Cardiac fibroblast (primary cell): Measurements from ENCODE around the gene SIGLEC5.

Experiments used
- DNase-seq, 2 donors: peaks; one replicate each; pipeline versions ENCODE4 v3.0.0 to v3.0.0-alpha.2; 2010; ENCODE audit warnings: low read depth in 2 of 2
- H3K4me3 ChIP-seq, 2 donors: replicated peaks in 1 of 2; 1 replicate in 1 of 2; 2 replicates in 1 of 2; pipeline ENCODE4 v1.5.1; 2011; ENCODE audit warnings: low read depth in 2 of 2, low read length in 2 of 2, mild to moderate bottlenecking in 2 of 2, moderate library complexity in 1 of 2
- TF ChIP-seq, protein P1 (sequence below): IDR thresholded peaks from one replicate; pipeline ENCODE4 v1.5.1; 2011; ENCODE audit warnings: low read depth, mild to moderate bottlenecking, low read length, inconsistent platforms

The SIGLEC5 gene

DNA sequence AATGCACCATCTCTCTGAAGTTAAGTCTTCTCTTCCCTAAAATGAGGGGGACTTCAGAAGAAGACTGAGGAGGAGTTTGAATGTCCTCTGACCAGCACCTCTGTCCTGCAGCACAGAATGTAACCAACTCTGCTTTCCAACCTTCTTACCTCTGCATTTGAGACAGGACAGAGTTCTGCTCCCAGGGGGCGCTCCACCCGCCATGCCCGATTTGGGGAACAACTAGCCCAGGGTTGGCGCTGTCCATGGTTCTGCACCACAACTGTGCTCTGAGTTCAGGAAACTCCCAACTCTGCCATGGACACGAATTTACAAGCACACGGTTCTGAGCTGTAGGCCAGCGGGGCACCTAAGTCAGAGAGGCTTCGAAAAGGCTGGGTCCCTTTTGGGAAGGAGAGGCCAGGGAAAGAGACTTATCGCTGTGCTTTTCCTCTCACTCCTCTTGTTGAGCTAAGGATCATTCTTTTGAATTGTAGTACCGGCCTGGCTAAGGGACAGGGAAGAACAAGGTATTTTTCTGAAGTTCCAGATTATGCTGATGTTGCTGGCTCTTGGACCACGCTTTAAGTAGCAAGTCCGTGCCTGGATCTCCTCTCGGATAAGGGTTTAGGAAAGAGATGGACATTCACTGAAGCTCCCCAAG is 22.2 kb downstream of the SIGLEC5 start:
- TF ChIP-seq, protein P1, sequence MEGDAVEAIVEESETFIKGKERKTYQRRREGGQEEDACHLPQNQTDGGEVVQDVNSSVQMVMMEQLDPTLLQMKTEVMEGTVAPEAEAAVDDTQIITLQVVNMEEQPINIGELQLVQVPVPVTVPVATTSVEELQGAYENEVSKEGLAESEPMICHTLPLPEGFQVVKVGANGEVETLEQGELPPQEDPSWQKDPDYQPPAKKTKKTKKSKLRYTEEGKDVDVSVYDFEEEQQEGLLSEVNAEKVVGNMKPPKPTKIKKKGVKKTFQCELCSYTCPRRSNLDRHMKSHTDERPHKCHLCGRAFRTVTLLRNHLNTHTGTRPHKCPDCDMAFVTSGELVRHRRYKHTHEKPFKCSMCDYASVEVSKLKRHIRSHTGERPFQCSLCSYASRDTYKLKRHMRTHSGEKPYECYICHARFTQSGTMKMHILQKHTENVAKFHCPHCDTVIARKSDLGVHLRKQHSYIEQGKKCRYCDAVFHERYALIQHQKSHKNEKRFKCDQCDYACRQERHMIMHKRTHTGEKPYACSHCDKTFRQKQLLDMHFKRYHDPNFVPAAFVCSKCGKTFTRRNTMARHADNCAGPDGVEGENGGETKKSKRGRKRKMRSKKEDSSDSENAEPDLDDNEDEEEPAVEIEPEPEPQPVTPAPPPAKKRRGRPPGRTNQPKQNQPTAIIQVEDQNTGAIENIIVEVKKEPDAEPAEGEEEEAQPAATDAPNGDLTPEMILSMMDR, result peak; percentile 91

DNA sequence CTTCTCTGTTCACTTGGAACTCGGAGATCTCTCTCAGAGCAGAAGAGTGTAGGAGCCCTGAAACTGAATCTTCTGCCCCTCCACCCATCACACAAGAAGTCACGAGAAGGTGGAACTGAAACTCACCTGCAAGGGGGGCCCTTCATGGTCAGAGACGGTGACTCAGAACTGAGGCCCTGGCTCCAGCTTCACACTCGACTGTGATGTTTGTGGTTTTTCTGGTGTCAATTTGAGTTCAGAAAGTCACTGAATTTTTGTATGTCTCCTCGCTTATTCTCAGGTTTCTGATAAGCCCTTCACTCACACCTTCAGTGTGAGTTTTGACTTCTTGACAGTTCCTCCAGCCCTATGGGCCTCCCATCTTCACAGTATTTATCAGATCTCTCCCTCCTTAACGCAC is 23.1 kb downstream of the SIGLEC5 start:
- DNase-seq, result no peak
- TF ChIP-seq, protein P1, result no peak
- H3K4me3 ChIP-seq, result no peak overlapping the region

More for the DNA sequence above, 22.2 kb downstream of the SIGLEC5 start:
- peak; percentile 80 to 84 for DNase-seq
- H3K4me3 ChIP-seq, result no peak overlapping the region

DNA sequence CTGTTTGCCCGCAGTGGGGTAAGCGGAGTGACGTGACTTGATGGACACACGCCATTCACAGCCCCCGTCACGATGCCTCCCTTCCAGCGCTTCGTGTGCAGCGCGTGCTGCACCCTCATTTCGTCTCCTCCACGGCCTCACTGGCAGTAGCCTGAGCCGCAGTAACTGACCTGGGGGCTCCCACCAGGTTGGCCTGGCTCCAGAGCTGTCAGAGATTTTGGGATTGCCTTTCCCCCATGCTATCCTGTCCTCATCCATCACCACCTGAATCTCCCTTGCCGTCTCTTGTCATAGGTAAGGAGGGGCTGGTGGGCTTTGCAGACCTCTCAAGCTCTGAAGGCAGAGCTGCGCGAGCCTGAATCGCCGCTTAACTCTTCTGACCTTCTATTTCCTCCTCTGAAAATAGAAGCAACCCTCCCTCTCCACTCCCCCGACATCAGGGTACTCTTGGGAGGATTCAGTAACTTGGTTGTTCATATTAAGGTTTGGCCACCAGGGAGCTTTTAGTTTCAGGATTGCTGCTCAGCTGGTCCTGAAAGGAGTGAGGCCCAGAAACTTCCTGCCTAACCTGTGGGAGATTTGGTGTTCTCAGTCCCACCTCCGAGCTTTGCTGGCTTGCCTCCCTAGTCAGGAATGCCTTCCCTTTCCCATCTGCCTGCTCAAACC is 27.9 kb downstream of the SIGLEC5 start:
- H3K4me3 ChIP-seq, result no peak overlapping the region
- TF ChIP-seq, protein P1, result no peak
- no peak for DNase-seq

DNA sequence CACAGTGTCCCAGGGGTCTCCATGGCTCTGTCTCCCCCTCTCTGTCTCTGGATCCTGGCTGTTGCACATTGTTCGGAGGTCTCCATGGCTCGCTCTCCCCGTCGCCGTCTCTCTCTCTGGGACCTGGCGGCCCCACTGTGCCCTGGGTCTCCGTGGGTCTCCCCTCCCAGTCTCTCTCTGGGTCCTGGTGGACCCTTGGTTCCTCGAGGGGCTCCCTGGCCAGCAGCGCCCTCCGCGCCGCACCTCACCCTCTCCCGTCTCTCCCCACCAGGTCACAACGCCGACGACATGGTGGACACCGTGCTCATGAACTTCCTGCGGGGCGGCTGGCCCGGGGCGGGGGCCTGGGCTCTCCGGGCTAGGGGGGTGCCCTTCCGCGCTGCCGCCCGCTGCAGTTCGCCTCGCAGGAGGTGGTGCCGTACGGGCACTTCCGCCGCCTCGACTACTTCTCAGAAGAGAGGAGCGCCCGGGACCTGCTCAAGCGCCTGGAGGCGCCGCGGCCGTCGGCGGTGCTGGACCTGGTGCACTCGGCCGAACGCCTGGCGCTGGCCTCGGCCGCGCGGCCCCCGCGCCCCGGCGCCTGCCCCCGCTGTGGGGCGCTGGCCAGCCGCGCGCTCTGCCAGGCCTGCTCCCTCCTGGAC is 29.1 kb downstream of the SIGLEC5 start:
- TF ChIP-seq, protein P1, result no peak
- H3K4me3 ChIP-seq, result no peak overlapping the region
- no peak for DNase-seq

DNA sequence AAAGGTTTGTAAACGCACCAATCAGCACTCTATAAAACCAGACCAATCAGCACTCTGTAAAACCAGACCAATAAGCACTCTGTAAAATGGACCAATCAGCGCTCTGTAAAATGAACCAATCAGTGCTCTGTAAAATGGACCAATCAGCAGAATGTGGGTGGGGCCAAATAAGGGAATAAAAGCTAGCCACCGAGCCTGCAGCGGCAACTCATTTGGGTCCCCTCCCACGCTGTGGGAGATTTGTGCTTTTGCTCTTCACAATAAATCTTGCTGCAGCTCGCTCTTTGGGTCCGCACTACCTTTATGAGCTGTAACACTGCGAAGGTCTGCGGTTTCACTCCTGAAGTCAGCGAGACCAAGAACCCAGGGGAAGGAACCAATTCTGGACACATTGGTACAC is 31.1 kb downstream of the SIGLEC5 start:
- no peak overlapping the region for H3K4me3 ChIP-seq
- TF ChIP-seq, protein P1, result no peak
- DNase-seq, result no peak

DNA sequence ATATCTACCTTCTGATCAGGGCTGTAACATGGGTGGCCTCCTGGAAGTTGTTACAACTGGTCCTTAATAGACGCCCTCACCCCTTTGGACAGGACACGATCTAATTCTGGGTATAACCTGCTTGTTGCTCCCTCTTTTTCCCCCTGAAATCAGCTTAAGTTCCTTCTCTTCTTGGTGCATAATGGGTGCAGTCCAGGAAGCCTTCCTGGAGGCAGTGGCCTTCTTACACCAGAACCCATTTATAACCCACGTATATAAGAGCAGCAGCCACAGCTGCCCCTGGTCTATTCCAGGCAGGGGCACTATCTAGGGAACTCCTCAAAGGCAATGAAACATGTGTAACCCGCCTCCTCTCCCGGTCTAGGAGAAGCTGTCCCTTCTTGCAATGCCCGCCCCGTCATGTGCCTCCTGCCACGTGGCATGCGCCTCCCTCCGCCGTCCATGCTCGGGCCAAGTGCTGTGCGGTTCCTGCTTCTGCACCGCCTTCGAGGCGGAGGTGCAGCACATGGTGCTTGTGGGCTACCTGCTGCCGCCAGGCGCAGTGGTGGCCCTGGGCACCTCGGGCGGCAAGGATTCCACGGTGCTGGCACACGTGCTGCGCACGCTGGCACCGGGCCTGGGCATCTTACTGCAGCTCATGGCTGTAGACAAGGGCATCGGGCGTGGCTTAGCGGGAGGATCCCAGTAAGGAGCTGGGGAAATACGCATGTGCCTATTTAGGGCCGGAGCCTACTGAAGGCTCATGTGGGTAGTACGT is 31.9 kb downstream of the SIGLEC5 start:
- TF ChIP-seq, protein P1, result no peak
- H3K4me3 ChIP-seq, result no peak overlapping the region
- no peak for DNase-seq
